SH-SY5Y (cell line): ENCODE measurements around the gene UQCC2.

Experiments used
- GATA2 ChIP-seq: IDR thresholded peaks from 2 replicates; pipeline ENCODE4 v1.6.1; 2011; ENCODE audit warnings: mild to moderate bottlenecking, low read depth, low read length
- GATA3 ChIP-seq: IDR thresholded peaks from 2 replicates; pipeline ENCODE4 v1.6.1; 2011; ENCODE audit warnings: low read depth, mild to moderate bottlenecking, low read length, moderate library complexity

- no peak for TF ChIP-seq GATA3
- TF ChIP-seq GATA2, result no peak
Measured at GRCh38 chr6:33652002-33652401, 59.5 kb downstream of the UQCC2 start.
